Lower leg skin (tissue), 4 donors: ENCODE results near the gene WFDC2. TPM values are rescaled to one million over a fixed set of nuclear protein-coding genes. Genes with fewer than 3 reads are reported as not detected.

ENCODE experiments used
- DNase-seq, 2 donors: peaks; one replicate each; pipeline ENCODE4 v3.0.0-alpha.2; 2019; ENCODE audit warnings: low spot score in 2 of 2
- H3K4me3 ChIP-seq: fragments of 200-600 bp; sonication (generic); 2 replicates; pipeline ENCODE4 v1.5.1; 2017; ENCODE audit warnings: mild to moderate bottlenecking, low read depth; ENCODE audit not compliant: poor library complexity, severe bottlenecking
- POLR2A ChIP-seq, 2 donors: fragments of 450-650 bp; IDR thresholded peaks; one replicate each; pipeline ENCODE4 v1.6.1; 2016 to 2017; ENCODE audit warnings: antibody characterized with exemption in 2 of 2, mild to moderate bottlenecking in 1 of 2, moderate library complexity in 1 of 2
- WGBS, 2 donors: methylation state at CpG; one replicate each; pipeline ENCODE4 v1.1.5; 2018; 5-methylcytosine and 5-hydroxymethylcytosine counted together
- intact Hi-C: fragments of 100-400 bp; cut with DNase I; formaldehyde crosslinking; loops from one replicate; pipeline ENCODE4 v1.15.0; 2023; ENCODE audit warnings: low total_unique reads
- microRNA-seq, 2 donors: library from miRNA; unstranded; fragments of <30 nt; microRNA quantifications; one replicate each; pipeline ENCODE4, GENCODE V29; 2016; ENCODE audit warnings: borderline replicate concordance in 2 of 2, borderline number of aligned reads in 1 of 2
- total RNA-seq, 4 donors: library from RNA; depleted of rRNA; stranded (reverse); fragments of >200 nt; gene quantifications; one replicate each; pipeline ENCODE4 v1.1.0, GENCODE V29; 2016
- TF ChIP-seq, protein P1 (sequence below), 3 donors: fragments of 450-650 bp; IDR thresholded peaks; one replicate each; pipeline ENCODE4 v1.5.1; 2016; ENCODE audit warnings: antibody characterized with exemption in 3 of 3, mild to moderate bottlenecking in 3 of 3, moderate library complexity in 2 of 3

The WFDC2 gene
- total RNA-seq, 4 donors from 2014 or later = 11.3 to 24.7 (median 14.5) TPM

DNA sequence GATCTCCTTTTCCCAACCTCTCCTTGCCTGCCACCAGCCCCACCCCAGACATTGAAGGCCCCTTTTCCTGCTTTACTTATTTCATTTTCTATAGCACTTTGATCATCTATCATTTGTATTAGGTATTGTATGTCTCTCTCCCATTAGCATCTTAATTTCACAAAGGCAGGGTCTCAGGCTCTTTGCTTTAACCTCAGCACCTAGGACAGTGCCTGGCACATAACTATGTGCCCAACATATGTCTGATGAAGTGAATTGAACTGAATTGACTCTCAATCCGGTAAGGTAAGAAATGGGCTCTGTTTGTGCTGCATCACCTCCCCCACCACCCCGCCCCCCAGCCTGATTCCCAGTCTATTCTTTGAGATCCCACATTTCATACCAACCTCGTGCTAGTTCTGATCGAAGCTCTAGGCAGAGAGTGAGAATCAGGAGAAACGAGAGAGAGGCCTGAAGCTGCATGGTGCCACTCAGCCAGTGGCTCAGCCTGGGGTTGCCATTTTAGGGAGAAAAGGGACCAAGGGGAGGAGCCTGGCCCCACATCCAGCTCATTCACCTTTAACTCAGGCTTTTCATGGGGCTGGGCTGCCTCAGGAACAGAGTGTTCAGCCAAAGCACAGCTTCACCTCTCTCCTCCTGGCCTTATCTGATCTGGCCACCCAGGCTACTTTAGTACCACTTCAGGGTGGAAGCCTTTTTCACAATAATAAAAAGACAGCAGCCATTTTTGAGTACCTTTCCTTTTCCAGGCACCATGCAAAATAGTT, 45.8 kb downstream of the WFDC2 start, which contains the start of gene SPINT3:
SPINT3 (minus strand) TSS at position 476 of the 767 bp plus-strand sequence; CDS start at position 462, 14 bp downstream.
- peak in 1 of 2 donors; percentile 23 for DNase-seq
- TF ChIP-seq, protein P1, sequence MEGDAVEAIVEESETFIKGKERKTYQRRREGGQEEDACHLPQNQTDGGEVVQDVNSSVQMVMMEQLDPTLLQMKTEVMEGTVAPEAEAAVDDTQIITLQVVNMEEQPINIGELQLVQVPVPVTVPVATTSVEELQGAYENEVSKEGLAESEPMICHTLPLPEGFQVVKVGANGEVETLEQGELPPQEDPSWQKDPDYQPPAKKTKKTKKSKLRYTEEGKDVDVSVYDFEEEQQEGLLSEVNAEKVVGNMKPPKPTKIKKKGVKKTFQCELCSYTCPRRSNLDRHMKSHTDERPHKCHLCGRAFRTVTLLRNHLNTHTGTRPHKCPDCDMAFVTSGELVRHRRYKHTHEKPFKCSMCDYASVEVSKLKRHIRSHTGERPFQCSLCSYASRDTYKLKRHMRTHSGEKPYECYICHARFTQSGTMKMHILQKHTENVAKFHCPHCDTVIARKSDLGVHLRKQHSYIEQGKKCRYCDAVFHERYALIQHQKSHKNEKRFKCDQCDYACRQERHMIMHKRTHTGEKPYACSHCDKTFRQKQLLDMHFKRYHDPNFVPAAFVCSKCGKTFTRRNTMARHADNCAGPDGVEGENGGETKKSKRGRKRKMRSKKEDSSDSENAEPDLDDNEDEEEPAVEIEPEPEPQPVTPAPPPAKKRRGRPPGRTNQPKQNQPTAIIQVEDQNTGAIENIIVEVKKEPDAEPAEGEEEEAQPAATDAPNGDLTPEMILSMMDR (IDR thresholded peaks at IDR 0.05) = no peak
- TF ChIP-seq POLR2A (IDR thresholded peaks at IDR 0.05) = no peak
- WGBS, 2 donors = 57 to 60% methylated on average over 5 of the region's 5 CpGs

DNA sequence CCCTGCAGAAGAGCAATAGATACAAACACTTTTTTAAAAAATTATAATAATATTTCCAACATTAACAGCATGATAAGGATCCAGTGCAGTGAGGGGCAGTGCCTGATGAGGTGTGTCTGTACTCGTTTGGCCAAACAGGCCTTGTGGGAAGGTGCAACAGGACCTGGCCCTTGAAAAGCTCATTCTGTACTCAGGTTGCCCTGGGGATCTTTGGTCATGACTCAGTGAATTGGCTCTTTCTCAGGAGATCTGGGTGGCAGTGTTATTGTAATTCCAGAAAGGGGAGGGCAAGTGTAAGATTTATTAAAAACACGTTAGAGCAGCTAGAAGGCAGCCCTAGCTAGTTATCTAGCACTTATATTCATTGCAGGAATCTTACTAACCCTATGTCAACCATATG, 48.7 kb downstream of the WFDC2 start:
- no peak overlapping the region for H3K4me3 ChIP-seq
- 23 to 26% methylated on average over 2 of the region's 2 CpGs for WGBS, 2 donors
- intact Hi-C loops = no loop called here
- DNase-seq = peak in 1 of 2 donors; percentile 48
- TF ChIP-seq, protein P1 (IDR thresholded peaks at IDR 0.05) = no peak
- TF ChIP-seq POLR2A (IDR thresholded peaks at IDR 0.05) = no peak

More for the DNA sequence above, 45.8 kb downstream of the WFDC2 start, which contains the start of gene SPINT3:
- H3K4me3 ChIP-seq = no peak within 1 kb of the TSS
- intact Hi-C loops = no loop called here

DNA sequence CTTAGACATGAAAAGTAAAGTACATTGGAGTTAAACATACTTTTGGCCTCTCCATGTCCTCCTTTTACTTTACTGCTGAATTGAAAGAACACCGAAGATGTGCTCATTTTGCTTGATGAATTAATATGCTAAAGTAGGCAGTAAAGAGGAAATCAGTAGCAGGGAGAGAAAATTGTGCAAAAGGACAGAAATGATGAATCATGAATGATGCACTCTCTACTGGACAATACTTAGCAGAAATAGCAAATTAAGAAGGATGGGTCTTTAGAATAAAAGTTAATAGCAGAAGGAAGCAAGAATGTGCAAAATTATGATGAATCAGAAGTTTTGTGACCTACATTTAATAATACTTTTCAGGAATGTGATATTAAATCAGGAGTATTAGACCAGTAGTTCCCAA, 54.3 kb downstream of the WFDC2 start:
- WGBS, 2 donors = 82 to 83% methylated on average over 1 of the region's 1 CpG
- no peak overlapping the region for H3K4me3 ChIP-seq
- intact Hi-C loops = no loop called here
- TF ChIP-seq, protein P1 (IDR thresholded peaks at IDR 0.05) = no peak
- TF ChIP-seq POLR2A (IDR thresholded peaks at IDR 0.05) = no peak
- no peak for DNase-seq

DNA sequence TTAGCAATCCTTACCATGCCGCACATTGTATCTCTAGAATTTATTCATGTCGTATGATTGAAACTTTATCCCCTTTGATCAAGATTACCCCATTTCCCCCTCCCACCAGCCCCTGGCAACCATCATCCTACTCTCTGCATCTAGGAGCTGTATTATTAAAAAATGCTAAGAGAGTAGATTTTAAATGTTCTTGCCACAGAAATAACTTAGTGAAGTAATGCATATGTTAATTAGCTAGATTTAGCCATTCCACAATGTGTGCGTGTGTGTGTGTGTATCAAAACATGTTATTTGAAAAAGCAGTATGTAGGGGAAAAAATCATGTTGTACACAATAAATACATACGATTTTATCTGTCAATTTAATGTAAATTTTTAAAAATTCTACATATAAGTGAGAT, 57.7 kb downstream of the WFDC2 start:
- intact Hi-C loops = no loop called here
- 68 to 75% methylated on average over 4 of the region's 4 CpGs for WGBS, 2 donors
- no peak for TF ChIP-seq POLR2A (IDR thresholded peaks at IDR 0.05)
- TF ChIP-seq, protein P1 (IDR thresholded peaks at IDR 0.05) = no peak
- no peak overlapping the region for H3K4me3 ChIP-seq
- DNase-seq = no peak

Small RNA genes within 50 kb of the gene (microRNA-seq; reads per million reads assigned to microRNA genes)
- 0 reads per million in 2 donors for gene MIR6812

Other genes with a start within 250 kb of the WFDC2 start
- gene SEMG2, start 248.4 kb upstream of the WFDC2 start, total RNA-seq = not detected
- 100 to 1,000 TPM; 206 to 584 (median 292) TPM for gene SLPI, start 215.2 kb upstream of the WFDC2 start, total RNA-seq
- not detected for gene RBPJL, start 162.9 kb upstream of the WFDC2 start, total RNA-seq
- 1 to 10 TPM in 2 of 4 donors, under 1 TPM in 2; 0.61 to 4.5 (median 1.8) TPM for gene MATN4, start 161.5 kb upstream of the WFDC2 start, total RNA-seq
- 100 to 1,000 TPM; 226 to 317 (median 278) TPM for gene SDC4, start 121.3 kb upstream of the WFDC2 start, total RNA-seq
- 10 to 100 TPM; 27.3 to 46.6 (median 36.0) TPM for gene SYS1, start 106.6 kb upstream of the WFDC2 start, total RNA-seq
- gene TP53TG5, start 91.4 kb upstream of the WFDC2 start, total RNA-seq = not detected
- 100 to 1,000 TPM in 1 of 4 donors, 10 to 100 TPM in 3; 53.2 to 115 (median 72.5) TPM for gene DBNDD2, start 61.5 kb upstream of the WFDC2 start, total RNA-seq
- gene PIGT, start 53.6 kb upstream of the WFDC2 start, total RNA-seq = 10 to 100 TPM; 33.6 to 64.5 (median 45.6) TPM
- gene SPINT3, start 45.9 kb downstream of the WFDC2 start, total RNA-seq = not detected
- gene WFDC6, start 69.7 kb downstream of the WFDC2 start, total RNA-seq = 1 to 10 TPM in 1 of 4 donors, not detected in 3; 1.6 TPM
- not detected for gene EPPIN, start 77.6 kb downstream of the WFDC2 start, total RNA-seq
- not detected for gene WFDC8, start 109.5 kb downstream of the WFDC2 start, total RNA-seq
- not detected for gene WFDC10A, start 160.0 kb downstream of the WFDC2 start, total RNA-seq
- gene WFDC9, start 161.5 kb downstream of the WFDC2 start, total RNA-seq = not detected
- gene WFDC11, start 200.5 kb downstream of the WFDC2 start, total RNA-seq = not detected
- gene WFDC13, start 232.3 kb downstream of the WFDC2 start, total RNA-seq = not detected
- gene WFDC10B, start 235.3 kb downstream of the WFDC2 start, total RNA-seq = 1 to 10 TPM in 1 of 4 donors, under 1 TPM in 1, not detected in 2; 0.54 to 1.9 TPM